GM23338 (cell line): Measurements from ENCODE around the gene COPZ1. TPM values are rescaled to one million over a fixed set of nuclear protein-coding genes. Genes with fewer than 3 reads are reported as not detected.

Source experiments
- ATAC-seq: fragments of 200-7000 bp; cut with Tn5 transposase; 3 replicates; pipeline ENCODE4 v1.9.1; 2020
- DNase-seq: peaks from one replicate; pipeline ENCODE4 v3.0.0-alpha.2; 2015; ENCODE audit warnings: low spot score
- H2AFZ ChIP-seq: fragments of 200-600 bp; sonication (generic); 2 replicates; pipeline ENCODE4 v1.8.0; 2016; ENCODE audit warnings: antibody characterized with exemption, mild to moderate bottlenecking, moderate library complexity
- H3F3A ChIP-seq: fragments of 200-600 bp; sonication (generic); replicated peaks from 2 replicates; pipeline ENCODE4 v1.8.0; 2017; ENCODE audit warnings: antibody characterized with exemption, mixed run types, low read depth
- H3K27ac ChIP-seq: fragments of 200-600 bp; sonication (generic); 2 replicates; pipeline ENCODE4 v1.6.1; 2016; ENCODE audit warnings: low read depth
- H3K27me3 ChIP-seq: fragments of 200-600 bp; sonication (generic); 2 replicates; pipeline ENCODE4 v1.8.0; 2016; ENCODE audit warnings: mild to moderate bottlenecking, mixed run types, moderate library complexity; ENCODE audit not compliant: insufficient read depth
- H3K36me3 ChIP-seq: fragments of 200-600 bp; sonication (generic); 2 replicates; pipeline ENCODE4 v1.8.0; 2016; ENCODE audit warnings: mild to moderate bottlenecking; ENCODE audit not compliant: insufficient read depth
- H3K4me1 ChIP-seq: fragments of 200-600 bp; sonication (generic); 2 replicates; pipeline ENCODE4 v1.8.0; 2016; ENCODE audit warnings: mild to moderate bottlenecking, moderate library complexity; ENCODE audit not compliant: insufficient read depth
- H3K4me2 ChIP-seq: fragments of 200-600 bp; sonication (generic); 2 replicates; pipeline ENCODE4 v1.7.1; 2017; ENCODE audit warnings: mixed run types
- H3K4me3 ChIP-seq: fragments of 200-600 bp; sonication (generic); 2 replicates; pipeline ENCODE4 v1.6.1; 2016; ENCODE audit warnings: mixed run types
- H3K79me2 ChIP-seq: fragments of 200-600 bp; sonication (generic); replicated peaks from 2 replicates; pipeline ENCODE4 v1.8.0; 2017; ENCODE audit warnings: mild to moderate bottlenecking; ENCODE audit not compliant: insufficient read depth
- H3K9me2 ChIP-seq: fragments of 200-600 bp; sonication (generic); 2 replicates; pipeline ENCODE4 v1.8.0; 2017; ENCODE audit not compliant: insufficient read depth
- H4K20me1 ChIP-seq: fragments of 200-600 bp; sonication (generic); replicated peaks from 2 replicates; pipeline ENCODE4 v1.8.0; 2017; ENCODE audit warnings: mild to moderate bottlenecking; ENCODE audit not compliant: insufficient read depth
- H3K27ac Mint-ChIP-seq: 2 replicates; pipeline ENCODE4 v1.8.0; 2020; ENCODE audit warnings: inconsistent platforms, mild to moderate bottlenecking, moderate library complexity, mixed read lengths
- H3K27me3 Mint-ChIP-seq: 3 replicates; pipeline ENCODE4 v1.8.0; 2022; ENCODE audit warnings: low read depth, mild to moderate bottlenecking, moderate library complexity, mixed read lengths, inconsistent platforms; ENCODE audit not compliant: insufficient read depth, poor library complexity
- H3K36me3 Mint-ChIP-seq: 3 replicates; pipeline ENCODE4 v1.8.0; 2021; ENCODE audit warnings: low read depth, mild to moderate bottlenecking, inconsistent platforms, moderate library complexity, mixed read lengths
- H3K4me1 Mint-ChIP-seq: 3 replicates; pipeline ENCODE4 v1.8.0; 2020; ENCODE audit warnings: mild to moderate bottlenecking, inconsistent platforms, mixed read lengths
- H3K4me3 Mint-ChIP-seq: 3 replicates; pipeline ENCODE4 v1.8.0; 2021; ENCODE audit warnings: moderate library complexity, mild to moderate bottlenecking, inconsistent platforms, mixed read lengths
- H3K9me3 Mint-ChIP-seq: 3 replicates; pipeline ENCODE4 v1.8.0; 2020; ENCODE audit warnings: moderate library complexity, mild to moderate bottlenecking, inconsistent platforms, mixed read lengths
- CTCF ChIP-seq, 2 experiments: fragments of 200-600 bp in 1 of 2; sonication (generic) in 1 of 2; conservative IDR thresholded peaks; 2 replicates each; pipeline versions ENCODE4 v1.5.1 to v1.6.1; 2016 to 2017; ENCODE audit warnings: antibody characterized with exemption in 2 of 2, low read depth in 2 of 2, mild to moderate bottlenecking in 2 of 2, moderate library complexity in 1 of 2
- ETS1 ChIP-seq: IDR thresholded peaks from 2 replicates; pipeline ENCODE4 v1.6.1; 2016; ENCODE audit warnings: antibody characterized with exemption
- ZNF462 ChIP-seq: fragments of 250-450 bp; sonication (Bioruptor Pico); IDR thresholded peaks from 2 replicates; pipeline ENCODE4 v1.5.0; 2020; ENCODE audit warnings: mild to moderate bottlenecking, moderate library complexity
- polyA plus RNA-seq: library from polyadenylated mRNA; unstranded; fragments of >200 nt; fragmentation: Nextera tagmentation; extraction: Ambion mirVana; gene quantifications from 2 replicates; pipeline ENCODE4 v1.2.1, GENCODE V29; 2016
- total RNA-seq: library from RNA; depleted of rRNA; stranded (reverse); fragments of >200 nt; shearing (Covaris generic); gene quantifications from 2 replicates; pipeline ENCODE4 v1.2.3, GENCODE V29; 2014

Gene COPZ1
- total and polyA plus RNA-seq, 2 experiments from 2014 or later, result 79.9 to 91.2 TPM

DNA sequence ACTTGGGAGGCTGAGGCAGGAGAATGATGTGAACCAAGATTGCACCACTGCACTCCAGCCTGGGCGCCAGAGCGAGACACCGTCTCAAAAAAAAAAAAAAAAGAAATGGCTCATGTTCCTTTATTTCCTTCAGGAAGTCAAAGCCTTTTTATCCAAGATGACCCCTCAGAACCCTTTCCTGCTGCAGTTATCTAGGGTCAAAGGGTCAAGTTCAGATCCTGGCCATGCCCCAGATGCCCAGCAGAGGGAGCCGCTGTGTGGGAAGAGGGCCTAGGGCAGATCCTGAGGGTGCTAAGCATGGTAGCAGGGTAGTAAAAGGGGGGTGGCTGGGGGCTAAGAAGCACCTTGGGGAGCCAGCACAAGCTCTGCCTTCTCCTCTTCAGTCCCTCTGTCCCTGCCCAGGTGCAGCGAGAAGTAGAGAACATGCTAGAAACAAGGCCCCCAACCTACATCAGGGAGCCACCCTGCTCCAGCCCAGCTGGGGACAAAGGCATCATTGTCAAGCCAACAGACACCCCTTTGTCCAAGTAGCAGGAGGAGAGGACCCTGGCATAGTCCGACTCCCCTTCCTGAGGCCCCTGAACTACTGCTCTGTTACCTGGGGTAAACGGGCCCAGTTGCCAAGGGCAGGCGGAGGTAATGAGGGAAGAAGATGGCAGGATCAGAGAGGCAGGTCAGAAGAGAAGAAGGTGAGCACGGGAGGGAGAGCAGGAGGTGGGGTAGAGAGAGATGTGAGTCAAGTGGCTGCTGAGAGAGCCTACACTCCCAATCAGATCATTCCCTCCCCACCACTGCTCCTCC lies 30.6 kb upstream of the COPZ1 start:
- no peaks in the 10 kb centered on the region for H3K9me3 Mint-ChIP-seq
- peaks cover 1% of the 10 kb centered on the region; the same call in 2 of the 3 replicates for H3K4me1 Mint-ChIP-seq
- H3K36me3 ChIP-seq, result no peaks in the 10 kb centered on the region; the same call in 1 of the 2 replicates
- no peak overlapping the region for H3K4me2 ChIP-seq
- no peak overlapping the region for H3K27ac Mint-ChIP-seq
- no peaks in the 10 kb centered on the region for H4K20me1 ChIP-seq
- H3K9me2 ChIP-seq, result no peaks in the 10 kb centered on the region
- no peaks in the 10 kb centered on the region for H3K79me2 ChIP-seq
- peaks cover 13% of the 10 kb centered on the region for H3F3A ChIP-seq
- ATAC-seq (peak; percentile 75), DNase-seq (peak; percentile 89)
- peak; percentile 94 to 97 for TF ChIP-seq CTCF (conservative IDR thresholded peaks at IDR 0.05; ENCODE audit: low read depth in 2 of 2)
- TF ChIP-seq ZNF462 (CRISPR knock-in tag), result no peak
- TF ChIP-seq ETS1, result no peak
- peaks cover 16% of the 10 kb centered on the region for H3K27me3 Mint-ChIP-seq
- H3K4me1 ChIP-seq, result no peaks in the 10 kb centered on the region
- no peak overlapping the region for H3K4me3 Mint-ChIP-seq
- no peak overlapping the region for H2AFZ ChIP-seq
- H3K4me3 ChIP-seq, result no peak overlapping the region
- peaks cover 4% of the 10 kb centered on the region; the same call in 1 of the 2 replicates for H3K27me3 ChIP-seq
- no peaks in the 10 kb centered on the region; the same call in 2 of the 3 replicates for H3K36me3 Mint-ChIP-seq
- no peak overlapping the region for H3K27ac ChIP-seq
